Cardiac fibroblast (primary cell): ENCODE results near the gene TFRC.
"Not testable (repeated sequence)": the region's sequence is repeated elsewhere in the genome, so short reads cannot be mapped to it uniquely, and the experiment has no call there.

Experiments
- DNase-seq, 2 donors: peaks; one replicate each; pipeline versions ENCODE4 v3.0.0 to v3.0.0-alpha.2; 2010; ENCODE audit warnings: low read depth in 2 of 2
- H3K4me3 ChIP-seq, 2 donors: replicated peaks in 1 of 2; 1 replicate in 1 of 2; 2 replicates in 1 of 2; pipeline ENCODE4 v1.5.1; 2011; ENCODE audit warnings: low read depth in 2 of 2, low read length in 2 of 2, mild to moderate bottlenecking in 2 of 2, moderate library complexity in 1 of 2
- TF ChIP-seq, protein P1 (sequence below): IDR thresholded peaks from one replicate; pipeline ENCODE4 v1.5.1; 2011; ENCODE audit warnings: low read depth, mild to moderate bottlenecking, low read length, inconsistent platforms

The TFRC gene

DNA sequence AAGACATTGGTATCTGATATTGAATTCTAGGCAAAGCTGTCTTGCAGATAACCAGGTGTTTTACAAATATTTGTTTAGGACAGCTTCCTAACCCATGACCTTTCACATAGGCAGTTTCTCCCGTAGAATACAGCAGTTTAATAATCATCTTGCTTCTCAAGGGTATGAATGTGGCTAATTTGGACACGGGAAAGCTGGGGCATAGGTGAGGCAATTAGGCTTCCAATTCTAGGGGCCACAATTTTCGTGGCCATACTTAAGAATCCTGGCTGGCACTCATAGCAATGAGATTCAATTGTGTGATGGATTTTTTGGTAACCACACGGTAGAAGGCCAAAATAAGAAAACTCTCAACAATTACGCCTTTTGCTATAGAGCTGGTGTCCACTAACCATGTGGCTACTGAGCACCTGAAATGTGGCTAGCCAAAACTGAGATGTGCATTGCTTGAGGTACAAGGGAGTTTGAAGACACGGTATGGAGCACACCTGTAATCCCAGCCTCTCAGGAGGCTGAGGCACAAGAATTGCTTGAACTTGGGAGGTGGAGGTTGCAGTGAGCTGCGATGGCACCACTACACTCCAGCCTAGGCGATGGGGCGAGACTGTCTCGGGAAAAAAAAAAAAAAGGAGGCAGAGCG, 34.4 kb downstream of the TFRC start:
- H3K4me3 ChIP-seq, result no peak overlapping the region
- TF ChIP-seq, protein P1, sequence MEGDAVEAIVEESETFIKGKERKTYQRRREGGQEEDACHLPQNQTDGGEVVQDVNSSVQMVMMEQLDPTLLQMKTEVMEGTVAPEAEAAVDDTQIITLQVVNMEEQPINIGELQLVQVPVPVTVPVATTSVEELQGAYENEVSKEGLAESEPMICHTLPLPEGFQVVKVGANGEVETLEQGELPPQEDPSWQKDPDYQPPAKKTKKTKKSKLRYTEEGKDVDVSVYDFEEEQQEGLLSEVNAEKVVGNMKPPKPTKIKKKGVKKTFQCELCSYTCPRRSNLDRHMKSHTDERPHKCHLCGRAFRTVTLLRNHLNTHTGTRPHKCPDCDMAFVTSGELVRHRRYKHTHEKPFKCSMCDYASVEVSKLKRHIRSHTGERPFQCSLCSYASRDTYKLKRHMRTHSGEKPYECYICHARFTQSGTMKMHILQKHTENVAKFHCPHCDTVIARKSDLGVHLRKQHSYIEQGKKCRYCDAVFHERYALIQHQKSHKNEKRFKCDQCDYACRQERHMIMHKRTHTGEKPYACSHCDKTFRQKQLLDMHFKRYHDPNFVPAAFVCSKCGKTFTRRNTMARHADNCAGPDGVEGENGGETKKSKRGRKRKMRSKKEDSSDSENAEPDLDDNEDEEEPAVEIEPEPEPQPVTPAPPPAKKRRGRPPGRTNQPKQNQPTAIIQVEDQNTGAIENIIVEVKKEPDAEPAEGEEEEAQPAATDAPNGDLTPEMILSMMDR, result no peak
- DNase-seq, result no peak

DNA sequence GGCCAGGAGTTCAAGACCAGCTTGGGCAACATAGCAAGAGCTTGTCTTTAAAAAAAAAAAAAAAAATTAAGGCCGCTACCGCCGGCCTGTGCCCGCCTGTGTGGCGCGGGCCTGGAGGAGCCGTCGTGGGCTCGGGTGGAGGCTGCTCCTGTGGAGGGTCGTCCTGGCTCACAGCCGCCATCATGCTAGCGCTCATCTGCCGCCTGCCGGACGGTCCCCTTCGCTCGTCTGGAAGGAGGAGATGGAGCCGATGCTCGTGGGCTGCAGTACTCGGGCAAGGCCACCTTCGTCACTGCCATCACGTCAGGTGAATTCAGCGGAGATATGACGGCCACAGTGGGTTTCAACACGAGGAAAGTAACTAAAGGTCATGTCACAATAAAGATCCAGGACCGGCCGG, 37.4 kb downstream of the TFRC start:
- no peak for DNase-seq
- H3K4me3 ChIP-seq, result no peak overlapping the region
- TF ChIP-seq, protein P1, result no peak

DNA sequence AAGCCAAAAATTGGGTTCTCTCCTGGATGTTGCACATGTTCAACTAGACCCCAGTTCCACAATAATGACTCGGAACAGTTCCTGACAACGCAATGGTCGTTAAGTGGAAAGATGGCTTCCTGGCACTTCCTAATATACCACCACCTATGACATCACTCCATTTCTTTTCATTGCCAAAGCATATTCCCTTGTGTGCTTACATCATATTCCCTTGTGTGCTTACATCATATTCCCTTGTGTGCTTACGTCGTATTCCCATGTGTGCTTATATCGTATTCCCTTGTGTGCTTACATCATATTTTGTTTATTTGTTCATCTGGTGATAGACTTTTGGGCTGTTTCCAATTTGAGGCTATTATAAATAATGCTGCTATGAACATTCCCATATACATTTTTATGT, 39.2 kb downstream of the TFRC start:
- H3K4me3 ChIP-seq, result no peak overlapping the region
- DNase-seq, result peak in 1 of 2 donors; percentile 49
- TF ChIP-seq, protein P1, result no peak

DNA sequence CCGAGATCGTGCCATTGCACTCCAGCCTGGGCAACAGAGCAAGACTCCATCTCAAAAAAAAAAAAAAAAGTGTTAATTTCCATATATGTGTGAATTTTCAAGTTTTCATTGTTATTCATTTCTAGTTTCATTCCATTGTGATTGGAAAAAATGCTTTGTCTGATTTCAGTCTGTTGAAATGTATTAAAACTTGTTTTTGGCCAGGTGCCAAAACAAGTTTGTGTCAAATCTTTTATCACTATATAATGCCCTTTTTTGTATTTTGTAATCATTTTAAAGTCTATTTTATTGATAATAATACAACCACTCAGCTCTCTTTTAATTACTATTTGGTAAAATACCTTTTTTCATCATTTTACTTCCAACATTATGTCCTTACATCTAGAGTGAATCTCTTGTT, 42.5 kb downstream of the TFRC start:
- DNase-seq, result no peak

DNA sequence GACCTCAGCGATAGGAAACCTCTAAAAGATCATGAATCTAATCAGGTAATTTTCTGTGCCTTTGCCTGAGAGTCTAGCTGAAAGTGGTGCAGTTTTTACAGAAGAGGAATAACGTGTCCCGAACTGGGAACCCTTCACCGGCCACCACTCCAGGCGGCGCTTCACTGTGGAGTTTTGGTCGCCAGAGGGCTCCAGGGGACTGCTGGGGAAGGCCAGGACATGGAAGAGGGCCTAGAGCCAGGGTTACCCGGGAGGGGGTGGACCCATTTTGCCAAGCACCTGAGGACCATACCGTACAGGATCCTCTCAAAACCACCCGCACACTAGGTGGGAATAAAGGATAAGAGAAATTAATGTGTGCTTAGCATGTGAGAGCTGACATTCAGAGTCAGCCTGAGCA, 55.8 kb downstream of the TFRC start:
- TF ChIP-seq, protein P1, result peak; percentile 54
- not testable (repeated sequence) for H3K4me3 ChIP-seq
- DNase-seq, result peak; percentile 7 to 32

More for the DNA sequence above, 42.5 kb downstream of the TFRC start:
- TF ChIP-seq, protein P1, result no peak
- H3K4me3 ChIP-seq, result no peak overlapping the region

DNA sequence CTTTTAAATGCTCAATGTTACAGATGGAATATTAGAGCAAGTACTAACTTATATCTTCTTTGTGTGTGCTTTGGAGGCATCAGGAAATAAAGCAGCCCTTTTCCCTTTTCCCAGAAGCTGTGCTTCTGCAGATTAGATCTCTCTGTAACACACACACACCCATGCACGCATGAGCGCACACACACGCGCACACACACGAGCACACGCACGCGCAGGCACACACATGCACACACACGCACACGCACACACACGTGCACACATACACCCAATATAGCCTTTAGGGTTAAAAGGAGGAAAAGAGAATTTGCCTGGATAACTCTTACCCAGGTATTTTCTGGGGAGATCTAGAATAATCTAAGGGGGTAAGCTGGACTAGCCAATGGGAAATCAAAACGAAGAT, 56.9 kb downstream of the TFRC start:
- no peak for DNase-seq
- no peak overlapping the region for H3K4me3 ChIP-seq
- TF ChIP-seq, protein P1, result no peak

DNA sequence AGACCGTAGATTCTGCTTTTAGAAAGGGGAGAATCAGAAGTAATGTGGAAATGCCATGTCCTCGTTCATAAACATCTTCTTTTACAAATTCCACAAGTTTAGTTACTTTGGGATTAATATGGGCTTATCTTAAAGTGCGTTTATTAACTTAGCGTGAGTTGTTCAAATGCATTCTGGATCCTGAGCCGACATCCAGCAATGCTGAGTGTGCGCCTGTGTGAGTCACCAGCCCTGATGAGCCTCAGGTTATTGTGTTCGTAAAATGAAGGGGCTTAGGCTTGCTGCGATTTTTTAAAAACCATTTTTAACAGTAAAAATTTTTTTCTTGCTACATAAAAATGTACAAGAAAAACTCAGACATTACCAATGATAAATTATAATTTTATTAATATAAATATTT, 57.9 kb downstream of the TFRC start:
- DNase-seq, result no peak
- TF ChIP-seq, protein P1, result no peak
- no peak overlapping the region for H3K4me3 ChIP-seq

DNA sequence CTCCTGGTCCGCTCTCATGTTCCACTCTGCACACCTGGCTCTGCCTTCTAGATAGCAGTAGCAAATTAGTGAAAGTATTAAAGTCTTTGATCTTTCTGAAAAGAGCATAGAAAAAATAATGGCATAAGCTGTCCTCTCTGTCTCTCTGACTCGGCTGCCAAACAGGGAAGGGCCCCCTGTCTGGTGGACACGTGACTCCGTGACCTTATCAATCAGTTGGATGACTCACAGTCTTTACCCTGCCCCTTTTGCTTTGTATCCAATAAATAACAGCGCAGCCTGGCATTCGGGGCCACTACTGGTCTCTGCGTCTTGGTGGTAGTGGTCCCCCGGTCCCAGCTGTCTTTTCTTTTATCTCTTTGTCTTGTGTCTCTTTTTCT, 59.4 kb downstream of the TFRC start:
- not testable (repeated sequence) for DNase-seq, H3K4me3 ChIP-seq
